Muscle layer of duodenum (tissue), 2 donors: ENCODE results near the gene VWA5A.

Source experiments
- H3K27ac ChIP-seq: one replicate; pipeline ENCODE4 v1.7.0; 2013; ENCODE audit warnings: mild to moderate bottlenecking, low read length
- H3K27me3 ChIP-seq: one replicate; pipeline ENCODE4 v1.7.0; 2013; ENCODE audit warnings: low read depth, mild to moderate bottlenecking, control low read depth, low read length
- H3K36me3 ChIP-seq, 2 donors: one replicate each; pipeline ENCODE4 v1.7.0; 2013; ENCODE audit warnings: low read length in 2 of 2, control low read depth in 1 of 2, mild to moderate bottlenecking in 1 of 2; ENCODE audit not compliant: insufficient read depth in 2 of 2, control insufficient read depth in 1 of 2
- H3K4me1 ChIP-seq, 2 donors: one replicate each; pipeline ENCODE4 v1.7.0; 2013; ENCODE audit warnings: low read length in 2 of 2, mild to moderate bottlenecking in 2 of 2, control low read depth in 1 of 2, moderate library complexity in 1 of 2; ENCODE audit not compliant: insufficient read depth in 2 of 2, control insufficient read depth in 1 of 2
- H3K4me3 ChIP-seq, 2 donors: one replicate each; pipeline ENCODE4 v1.7.0; 2013; ENCODE audit warnings: low read length in 2 of 2, low read depth in 1 of 2, mild to moderate bottlenecking in 1 of 2
- H3K9me3 ChIP-seq, 2 donors: one replicate each; pipeline ENCODE4 v1.7.0; 2013; ENCODE audit warnings: low read length in 2 of 2, control low read depth in 1 of 2, mild to moderate bottlenecking in 1 of 2; ENCODE audit not compliant: control insufficient read depth in 1 of 2
- donor health status: healthy.

VWA5A gene, protein sequence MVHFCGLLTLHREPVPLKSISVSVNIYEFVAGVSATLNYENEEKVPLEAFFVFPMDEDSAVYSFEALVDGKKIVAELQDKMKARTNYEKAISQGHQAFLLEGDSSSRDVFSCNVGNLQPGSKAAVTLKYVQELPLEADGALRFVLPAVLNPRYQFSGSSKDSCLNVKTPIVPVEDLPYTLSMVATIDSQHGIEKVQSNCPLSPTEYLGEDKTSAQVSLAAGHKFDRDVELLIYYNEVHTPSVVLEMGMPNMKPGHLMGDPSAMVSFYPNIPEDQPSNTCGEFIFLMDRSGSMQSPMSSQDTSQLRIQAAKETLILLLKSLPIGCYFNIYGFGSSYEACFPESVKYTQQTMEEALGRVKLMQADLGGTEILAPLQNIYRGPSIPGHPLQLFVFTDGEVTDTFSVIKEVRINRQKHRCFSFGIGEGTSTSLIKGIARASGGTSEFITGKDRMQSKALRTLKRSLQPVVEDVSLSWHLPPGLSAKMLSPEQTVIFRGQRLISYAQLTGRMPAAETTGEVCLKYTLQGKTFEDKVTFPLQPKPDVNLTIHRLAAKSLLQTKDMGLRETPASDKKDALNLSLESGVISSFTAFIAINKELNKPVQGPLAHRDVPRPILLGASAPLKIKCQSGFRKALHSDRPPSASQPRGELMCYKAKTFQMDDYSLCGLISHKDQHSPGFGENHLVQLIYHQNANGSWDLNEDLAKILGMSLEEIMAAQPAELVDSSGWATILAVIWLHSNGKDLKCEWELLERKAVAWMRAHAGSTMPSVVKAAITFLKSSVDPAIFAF

GRCh38 chr11:124114942-124115781, at the start of gene VWA5A:
Gene VWA5A, plus strand, starts transcription at chr11:124115450. Its CDS starts 2,062 bp downstream, at chr11:124117512.
- H3K36me3 ChIP-seq, result peaks cover 16 to 19% of the 10 kb centered on the region in 2 donors
- peaks cover 3 to 6% of the 10 kb centered on the region in 2 donors for H3K4me1 ChIP-seq
- H3K9me3 ChIP-seq, result no peaks in the 10 kb centered on the region
- H3K4me3 ChIP-seq, result peak within 1 kb of the TSS; percentile 94 to 97
- no peaks in the 10 kb centered on the region for H3K27me3 ChIP-seq
- H3K27ac ChIP-seq, result peak within 1 kb of the TSS; percentile 78

- Histone ChIP-seq H3K27ac (no peak overlapping the region), H3K36me3 (no peaks in the 10 kb centered on the region), H3K4me3 (no peak overlapping the region), H3K9me3 (no peaks in the 10 kb centered on the region), H3K27me3 (no peaks in the 10 kb centered on the region), H3K4me1 (peaks cover 0 to 11% of the 10 kb centered on the region in 2 donors)
Measured at GRCh38 chr11:124068601-124069110, 46.6 kb upstream of the VWA5A start.

GRCh38 chr11:124069429-124070401, 45.5 kb upstream of the VWA5A start:
- no peaks in the 10 kb centered on the region for H3K9me3 ChIP-seq
- peak overlapping the region; percentile 35 to 45 for H3K4me3 ChIP-seq
- no peaks in the 10 kb centered on the region for H3K27me3 ChIP-seq
- no peak overlapping the region for H3K27ac ChIP-seq
- H3K36me3 ChIP-seq, result no peaks in the 10 kb centered on the region
- peaks cover 0 to 11% of the 10 kb centered on the region in 2 donors for H3K4me1 ChIP-seq

- Histone ChIP-seq H3K36me3 (no peaks in the 10 kb centered on the region), H3K4me3 (no peak overlapping the region), H3K4me1 (peaks cover 0 to 16% of the 10 kb centered on the region in 2 donors), H3K27ac (no peak overlapping the region), H3K9me3 (no peaks in the 10 kb centered on the region), H3K27me3 (no peaks in the 10 kb centered on the region)
Measured at GRCh38 chr11:124070915-124071622, 44.2 kb upstream of the VWA5A start.

- Histone ChIP-seq H3K36me3 (no peaks in the 10 kb centered on the region), H3K4me3 (no peak overlapping the region), H3K27ac (no peak overlapping the region), H3K4me1 (peaks cover 0 to 21% of the 10 kb centered on the region in 2 donors), H3K9me3 (no peaks in the 10 kb centered on the region), H3K27me3 (no peaks in the 10 kb centered on the region)
Measured at GRCh38 chr11:124071623-124071948, 43.7 kb upstream of the VWA5A start.

- Histone ChIP-seq H3K9me3 (no peaks in the 10 kb centered on the region), H3K4me1 (peaks cover 0 to 21% of the 10 kb centered on the region in 2 donors), H3K27ac (no peak overlapping the region), H3K27me3 (no peaks in the 10 kb centered on the region), H3K4me3 (no peak overlapping the region), H3K36me3 (no peaks in the 10 kb centered on the region)
Measured at GRCh38 chr11:124072147-124072546, 43.1 kb upstream of the VWA5A start.

GRCh38 chr11:124074554-124074953, 40.7 kb upstream of the VWA5A start:
- Histone ChIP-seq H3K27ac (no peak overlapping the region), H3K36me3 (no peaks in the 10 kb centered on the region), H3K27me3 (no peaks in the 10 kb centered on the region), H3K4me3 (no peak overlapping the region), H3K4me1 (peaks cover 0 to 15% of the 10 kb centered on the region in 2 donors), H3K9me3 (no peaks in the 10 kb centered on the region)

- peak overlapping the region in 1 of 2 donors; percentile 73 for H3K4me3 ChIP-seq
- H3K27me3 ChIP-seq, result no peaks in the 10 kb centered on the region
Measured at GRCh38 chr11:124075492-124075840, 39.8 kb upstream of the VWA5A start.

DNA sequence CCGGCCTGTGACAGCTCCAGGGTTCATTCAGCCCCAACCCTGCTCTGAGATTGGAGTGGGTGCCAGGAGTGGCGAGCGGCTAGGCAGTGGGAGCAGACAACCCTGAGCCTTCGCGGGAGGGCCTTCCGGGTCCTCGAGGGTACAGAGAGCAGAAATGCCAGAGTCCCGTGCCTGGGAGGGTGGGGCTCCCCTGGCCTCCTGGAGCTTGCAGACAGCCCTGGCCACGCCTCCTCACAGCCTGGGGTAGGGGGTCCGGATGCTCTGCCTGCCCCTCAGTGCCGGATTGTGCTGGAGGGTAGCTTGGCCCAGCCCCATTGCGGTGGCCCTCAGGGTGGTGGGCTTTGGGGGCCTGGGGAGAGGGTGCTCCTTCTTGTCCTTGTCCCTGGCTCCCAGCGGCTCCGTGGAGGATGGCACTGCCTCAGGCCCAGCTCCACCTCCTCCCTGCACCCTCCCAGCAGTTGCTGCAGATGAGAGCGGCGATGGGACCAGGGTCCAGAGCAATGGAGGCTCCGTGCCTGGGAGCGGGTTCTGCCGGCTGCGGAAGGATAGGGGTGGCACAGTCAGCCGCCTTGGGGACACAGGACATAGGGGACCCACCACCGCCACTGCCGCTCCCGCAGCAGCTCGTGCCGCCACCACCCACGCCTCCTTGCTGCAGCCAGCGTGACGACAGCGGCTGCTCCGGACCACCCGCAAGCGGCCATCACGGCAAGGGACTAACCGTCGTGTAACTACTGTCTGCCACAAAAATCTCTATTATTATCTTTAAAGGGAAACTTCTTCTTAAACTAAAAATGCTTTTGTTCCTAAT, 39.2 kb upstream of the VWA5A start:
- Histone ChIP-seq H3K9me3 (no peaks in the 10 kb centered on the region), H3K4me3 (peak overlapping the region; percentile 46 to 73), H3K27ac (no peak overlapping the region), H3K27me3 (no peaks in the 10 kb centered on the region), H3K4me1 (peaks cover 0 to 10% of the 10 kb centered on the region in 2 donors), H3K36me3 (no peaks in the 10 kb centered on the region)

More at GRCh38 chr11:124075492-124075840, 39.8 kb upstream of the VWA5A start:
- peaks cover 0 to 10% of the 10 kb centered on the region in 2 donors for H3K4me1 ChIP-seq
- no peaks in the 10 kb centered on the region for H3K9me3 ChIP-seq
- no peak overlapping the region for H3K27ac ChIP-seq
- no peaks in the 10 kb centered on the region for H3K36me3 ChIP-seq
